ENCODE measurements around the gene PHF21B. TPM values are rescaled to one million over a fixed set of nuclear protein-coding genes. Genes with fewer than 3 reads are reported as not detected.

Gene PHF21B
- polyA plus RNA-seq, 1 donor (not counting 4 experiments of a cell fraction or from before 2014, with no cell fraction given): not detected

- H2AFZ ChIP-seq (ENCODE audit: control insufficient read depth, low read length): no peak overlapping the region
- H3K79me2 ChIP-seq (ENCODE audit: control insufficient read depth, insufficient read depth, low read length): no peaks in the 10 kb centered on the region
- no peak overlapping the region for H3K4me2 ChIP-seq (ENCODE audit: control insufficient read depth, extremely low read depth, insufficient read depth, low read depth, low read length)
- DNase-seq (ENCODE audit: low read depth, low spot score): no peak
- TF ChIP-seq EZH2 (IDR thresholded peaks at IDR 0.05; ENCODE audit: low read length) (no peak), CTCF (optimal IDR thresholded peaks at IDR 0.05 in 1 of 3, IDR thresholded peaks at IDR 0.05 in 1 of 3, conservative IDR thresholded peaks at IDR 0.05 in 1 of 3; ENCODE audit: extremely low read depth in 1 of 3, insufficient read depth in 2 of 3, low read length in 3 of 3) (no peak)
- H3K4me1 ChIP-seq (ENCODE audit: control insufficient read depth, extremely low read depth, insufficient read depth, low read length): no peaks in the 10 kb centered on the region
- H3K9me1 ChIP-seq (ENCODE audit: control insufficient read depth, extremely low read depth, insufficient read depth, low read length): no peaks in the 10 kb centered on the region
- no peaks in the 10 kb centered on the region for H3K9me3 ChIP-seq (ENCODE audit: control insufficient read depth, low read depth, low read length)
- no peak overlapping the region for H3K27ac ChIP-seq (ENCODE audit: control insufficient read depth, insufficient read depth, low read length)
- no peaks in the 10 kb centered on the region for H3K36me3 ChIP-seq (ENCODE audit: control insufficient read depth in 2 of 2, extremely low read depth in 1 of 2, insufficient read depth in 2 of 2, low read length in 2 of 2)
- no peak overlapping the region for H3K9ac ChIP-seq (ENCODE audit: control insufficient read depth, extremely low read depth, insufficient read depth, low read length)
- H3K4me3 ChIP-seq (ENCODE audit: control insufficient read depth in 2 of 3, extremely low read depth in 1 of 3, insufficient read depth in 2 of 3, low read depth in 1 of 3, low read length in 3 of 3): no peak overlapping the region
- peaks cover 13% of the 10 kb centered on the region for H3K27me3 ChIP-seq (ENCODE audit: control insufficient read depth, extremely low read depth, insufficient read depth, low read length)
- no peaks in the 10 kb centered on the region for H4K20me1 ChIP-seq (ENCODE audit: control insufficient read depth, extremely low read depth, insufficient read depth, low read length)
- no peak for FAIRE-seq
- dilution Hi-C loops (cut with MboI; ENCODE audit: extremely low pct_ligation_motif_present, low sequenced_read_pairs): no loop called here
Measured at GRCh38 chr22:44930711-44931035, 79.1 kb downstream of the PHF21B start.

DNA sequence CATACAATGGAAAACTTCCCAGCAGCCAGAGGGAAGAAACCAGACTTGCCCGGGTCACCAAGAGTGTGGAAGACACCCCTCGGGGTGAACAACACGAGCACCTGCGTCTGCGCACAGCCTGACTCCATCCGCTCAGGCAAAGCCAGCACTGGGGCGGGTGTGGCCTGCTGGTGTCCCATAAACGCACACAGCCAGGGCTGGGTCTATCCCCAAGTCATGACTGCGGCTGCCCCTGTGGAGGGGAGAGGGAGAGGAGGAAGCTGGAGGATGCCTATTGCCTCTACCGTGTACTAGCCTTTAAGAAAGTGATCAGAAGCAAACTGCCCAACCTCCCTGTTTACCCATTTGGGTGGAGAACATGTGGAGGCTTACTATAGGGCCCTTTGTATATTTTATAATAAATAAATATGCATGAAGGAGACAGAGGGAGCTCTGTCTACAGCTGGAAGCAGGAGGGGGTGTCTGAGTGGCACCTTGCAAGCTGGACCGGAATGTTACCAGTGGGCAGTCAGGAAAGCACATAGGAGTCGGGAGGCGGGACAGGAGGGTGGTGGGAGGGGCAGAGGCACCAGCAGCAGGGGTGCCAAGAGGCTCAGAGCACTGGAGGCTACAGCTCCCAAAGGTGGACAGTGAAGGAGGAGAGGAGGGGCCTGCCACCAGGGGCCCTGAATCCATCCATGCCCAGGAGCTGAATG lies 79.6 kb downstream of the PHF21B start:
- H3K9me1 ChIP-seq (ENCODE audit: control insufficient read depth, extremely low read depth, insufficient read depth, low read length): no peaks in the 10 kb centered on the region
- H3K9me3 ChIP-seq (ENCODE audit: control insufficient read depth, low read depth, low read length): no peaks in the 10 kb centered on the region
- no peak overlapping the region for H2AFZ ChIP-seq (ENCODE audit: control insufficient read depth, low read length)
- no peak overlapping the region for H3K4me2 ChIP-seq (ENCODE audit: control insufficient read depth, extremely low read depth, insufficient read depth, low read depth, low read length)
- no peak overlapping the region for H3K4me3 ChIP-seq (ENCODE audit: control insufficient read depth in 2 of 3, extremely low read depth in 1 of 3, insufficient read depth in 2 of 3, low read depth in 1 of 3, low read length in 3 of 3)
- no peaks in the 10 kb centered on the region for H3K79me2 ChIP-seq (ENCODE audit: control insufficient read depth, insufficient read depth, low read length)
- no peak overlapping the region for H3K9ac ChIP-seq (ENCODE audit: control insufficient read depth, extremely low read depth, insufficient read depth, low read length)
- no peak overlapping the region for H3K27ac ChIP-seq (ENCODE audit: control insufficient read depth, insufficient read depth, low read length)
- H3K27me3 ChIP-seq (ENCODE audit: control insufficient read depth, extremely low read depth, insufficient read depth, low read length): peaks cover 13% of the 10 kb centered on the region
- H4K20me1 ChIP-seq (ENCODE audit: control insufficient read depth, extremely low read depth, insufficient read depth, low read length): no peaks in the 10 kb centered on the region
- H3K36me3 ChIP-seq (ENCODE audit: control insufficient read depth in 2 of 2, extremely low read depth in 1 of 2, insufficient read depth in 2 of 2, low read length in 2 of 2): no peaks in the 10 kb centered on the region
- FAIRE-seq (no peak), DNase-seq (ENCODE audit: low read depth, low spot score) (no peak)
- TF ChIP-seq CTCF (optimal IDR thresholded peaks at IDR 0.05 in 1 of 3, IDR thresholded peaks at IDR 0.05 in 1 of 3, conservative IDR thresholded peaks at IDR 0.05 in 1 of 3; ENCODE audit: extremely low read depth in 1 of 3, insufficient read depth in 2 of 3, low read length in 3 of 3): no peak
- TF ChIP-seq EZH2 (IDR thresholded peaks at IDR 0.05; ENCODE audit: low read length): no peak
- dilution Hi-C loops (cut with MboI; ENCODE audit: extremely low pct_ligation_motif_present, low sequenced_read_pairs): no loop called here
- no peaks in the 10 kb centered on the region for H3K4me1 ChIP-seq (ENCODE audit: control insufficient read depth, extremely low read depth, insufficient read depth, low read length)

All from keratinocyte (primary cell).